ENCODE results near the gene GSAP. TPM values are rescaled to one million over a fixed set of nuclear protein-coding genes. Genes with fewer than 3 reads are reported as not detected.
"Not testable (repeated sequence)": the region's sequence is repeated elsewhere in the genome, so short reads cannot be mapped to it uniquely, and the experiment has no call there.

The GSAP gene
- total RNA-seq, 1 experiment from 2014 or later: 6.5 TPM

GRCh38 chr7:77455321-77455720, 39.2 kb upstream of the GSAP start:
- no TSS peak for BruUV-seq (replicated peaks)
- Histone ChIP-seq H3K4me1 (ENCODE audit: insufficient read depth, low read length) (peaks cover 68% of the 10 kb centered on the region), H3F3A (ENCODE audit: low read length, unreplicated experiment) (peaks cover 10% of the 10 kb centered on the region), H3K27ac (ENCODE audit: low read length) (peak overlapping the region; percentile 89), H3K9me3 (ENCODE audit: low read length) (no peaks in the 10 kb centered on the region), H4K20me1 (ENCODE audit: low read length) (no peaks in the 10 kb centered on the region), H3K27me3 (ENCODE audit: low read length) (no peaks in the 10 kb centered on the region), H3K4me3 (ENCODE audit: low read length) (peak overlapping the region; percentile 47), H3K36me3 (ENCODE audit: low read depth, low read length) (no peaks in the 10 kb centered on the region), H3K4me2 (ENCODE audit: low read length) (peak overlapping the region; percentile 75), H2AFZ (ENCODE audit: low read length) (no peak overlapping the region), H3K9me2 (replicated peaks; ENCODE audit: low read length) (no peaks in the 10 kb centered on the region), H3K9ac (ENCODE audit: low read length) (peak overlapping the region; percentile 47), H3K79me2 (ENCODE audit: low read length) (no peaks in the 10 kb centered on the region)
- TF ChIP-seq EZH2phosphoT487 (IDR thresholded peaks at IDR 0.05; ENCODE audit: borderline replicate concordance, low read length) (no peak), EZH2 (IDR thresholded peaks at IDR 0.05; ENCODE audit: low read length, unreplicated experiment) (no peak), CTCF (conservative IDR thresholded peaks at IDR 0.05; ENCODE audit: low read depth, low read length) (no peak)
- ATAC-seq (peak; percentile 86), DNase-seq (peak; percentile 92)
- CTCF ChIA-PET: interaction anchor here (0.6 to 1.0 kb wide), 2 partner anchors 16 to 85 kb away, joined by 3 read pairs; no protein-coding TSS in a partner anchor
- intact Hi-C loops (cut with micrococcal nuclease): loop anchor here (1.0 to 5.0 kb wide), 6 partner anchors 13 to 83 kb away; no protein-coding TSS in a partner anchor
- POLR2A ChIA-PET (ENCODE audit: unreplicated experiment): interaction anchor here (0.5 to 1.3 kb wide), 7 partner anchors 9 to 82 kb away, joined by 3 to 9 read pairs (median 4); partner anchors contain the start of gene PTPN12

DNA sequence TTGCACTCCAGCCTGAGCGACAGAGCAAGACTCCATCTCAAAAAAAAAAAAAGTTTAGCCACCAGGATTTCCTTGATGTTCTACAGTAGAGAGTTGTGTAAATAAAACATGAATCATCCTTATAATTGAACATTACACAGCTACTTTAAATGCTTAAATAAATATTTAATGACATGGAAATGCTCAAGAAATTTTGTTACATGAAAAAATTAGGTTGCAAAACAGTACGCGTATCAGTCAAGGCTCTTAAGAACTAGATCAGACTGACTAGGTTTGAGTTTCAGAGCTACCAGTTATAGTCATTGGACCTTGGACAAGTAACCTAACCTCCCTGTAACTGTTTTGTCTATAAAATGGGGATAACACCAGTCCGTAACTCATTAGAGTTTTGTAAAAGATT, 38.7 kb upstream of the GSAP start:
- H2AFZ ChIP-seq (ENCODE audit: low read length): no peak overlapping the region
- H3K4me3 ChIP-seq (ENCODE audit: low read length): peak overlapping the region; percentile 47
- peaks cover 67% of the 10 kb centered on the region for H3K4me1 ChIP-seq (ENCODE audit: insufficient read depth, low read length)
- ATAC-seq: peak; percentile 45
- intact Hi-C loops (cut with micrococcal nuclease): loop anchor here (1.0 to 5.0 kb wide), 6 partner anchors 13 to 83 kb away; no protein-coding TSS in a partner anchor
- ChIA-PET CTCF (interaction anchor here (0.6 to 1.0 kb wide), 2 partner anchors 15 to 86 kb away, joined by 3 read pairs; no protein-coding TSS in a partner anchor), POLR2A (ENCODE audit: unreplicated experiment) (interaction anchor here (0.5 to 1.3 kb wide), 4 partner anchors 11 to 82 kb away, joined by 3 to 9 read pairs (median 4); partner anchors contain the start of gene PTPN12)
- TSS peak; percentile 72 for BruUV-seq (replicated peaks)
- no peaks in the 10 kb centered on the region for H3K27me3 ChIP-seq (ENCODE audit: low read length)
- peak overlapping the region; percentile 89 for H3K27ac ChIP-seq (ENCODE audit: low read length)
- peaks cover 8% of the 10 kb centered on the region for H3F3A ChIP-seq (ENCODE audit: low read length, unreplicated experiment)
- peak; percentile 61 for DNase-seq
- H4K20me1 ChIP-seq (ENCODE audit: low read length): no peaks in the 10 kb centered on the region
- TF ChIP-seq EZH2 (IDR thresholded peaks at IDR 0.05; ENCODE audit: low read length, unreplicated experiment): no peak
- no peak for TF ChIP-seq EZH2phosphoT487 (IDR thresholded peaks at IDR 0.05; ENCODE audit: borderline replicate concordance, low read length)
- TF ChIP-seq CTCF (conservative IDR thresholded peaks at IDR 0.05; ENCODE audit: low read depth, low read length): no peak
- no peaks in the 10 kb centered on the region for H3K79me2 ChIP-seq (ENCODE audit: low read length)
- no peaks in the 10 kb centered on the region for H3K9me2 ChIP-seq (replicated peaks; ENCODE audit: low read length)
- H3K9me3 ChIP-seq (ENCODE audit: low read length): no peaks in the 10 kb centered on the region
- H3K4me2 ChIP-seq (ENCODE audit: low read length): peak overlapping the region; percentile 75
- H3K36me3 ChIP-seq (ENCODE audit: low read depth, low read length): no peaks in the 10 kb centered on the region
- H3K9ac ChIP-seq (ENCODE audit: low read length): peak overlapping the region; percentile 47

GRCh38 chr7:77453531-77453930, 37.4 kb upstream of the GSAP start:
- Histone ChIP-seq H3K4me1 (ENCODE audit: insufficient read depth, low read length) (peaks cover 54% of the 10 kb centered on the region), H3K27ac (ENCODE audit: low read length) (peak overlapping the region; percentile 89), H3K79me2 (ENCODE audit: low read length) (no peaks in the 10 kb centered on the region), H3K9me2 (replicated peaks; ENCODE audit: low read length) (no peaks in the 10 kb centered on the region), H3K9me3 (ENCODE audit: low read length) (no peaks in the 10 kb centered on the region), H3K27me3 (ENCODE audit: low read length) (no peaks in the 10 kb centered on the region), H3K4me2 (ENCODE audit: low read length) (peak overlapping the region; percentile 75), H3K4me3 (ENCODE audit: low read length) (no peak overlapping the region; the same call in 1 of the 2 replicates), H4K20me1 (ENCODE audit: low read length) (no peaks in the 10 kb centered on the region), H3K9ac (ENCODE audit: low read length) (no peak overlapping the region), H3K36me3 (ENCODE audit: low read depth, low read length) (no peaks in the 10 kb centered on the region), H2AFZ (ENCODE audit: low read length) (peak overlapping the region; percentile 15; the same call in 1 of the 2 replicates), H3F3A (ENCODE audit: low read length, unreplicated experiment) (peaks cover 5% of the 10 kb centered on the region)
- no TSS peak for BruUV-seq (replicated peaks)
- DNase-seq: peak; percentile 49
- ChIA-PET CTCF (interaction anchor here (0.7 kb wide), 1 partner anchor 86 kb away, joined by 3 read pairs; no protein-coding TSS in a partner anchor), POLR2A (ENCODE audit: unreplicated experiment) (no interaction called here)
- intact Hi-C loops (cut with micrococcal nuclease): no loop called here
- peak; percentile 35 for ATAC-seq
- TF ChIP-seq EZH2 (IDR thresholded peaks at IDR 0.05; ENCODE audit: low read length, unreplicated experiment): no peak
- no peak for TF ChIP-seq CTCF (conservative IDR thresholded peaks at IDR 0.05; ENCODE audit: low read depth, low read length)
- no peak for TF ChIP-seq EZH2phosphoT487 (IDR thresholded peaks at IDR 0.05; ENCODE audit: borderline replicate concordance, low read length)

GRCh38 chr7:77451950-77452349, 35.8 kb upstream of the GSAP start:
- H3K9me2 ChIP-seq (replicated peaks; ENCODE audit: low read length); H3F3A ChIP-seq (ENCODE audit: low read length, unreplicated experiment); DNase-seq; POLR2A ChIA-PET (ENCODE audit: unreplicated experiment); H3K9me3 ChIP-seq (ENCODE audit: low read length); H3K4me2 ChIP-seq (ENCODE audit: low read length); H4K20me1 ChIP-seq (ENCODE audit: low read length); H3K27ac ChIP-seq (ENCODE audit: low read length); H3K79me2 ChIP-seq (ENCODE audit: low read length); ATAC-seq; H3K4me3 ChIP-seq (ENCODE audit: low read length); intact Hi-C loops (cut with micrococcal nuclease); H3K9ac ChIP-seq (ENCODE audit: low read length); H3K27me3 ChIP-seq (ENCODE audit: low read length); H2AFZ ChIP-seq (ENCODE audit: low read length); H3K36me3 ChIP-seq (ENCODE audit: low read depth, low read length); BruUV-seq (replicated peaks): not testable (repeated sequence)
- H3K4me1 ChIP-seq (ENCODE audit: insufficient read depth, low read length): peaks cover 41% of the 10 kb centered on the region
- CTCF ChIA-PET: interaction anchor here (0.5 kb wide), 1 partner anchor 50 kb away, joined by 3 read pairs; no protein-coding TSS in a partner anchor
